GM10266 (cell line): ENCODE measurements around the gene GRIK2.

ENCODE experiments used
- DNase-seq: peaks from one replicate; pipeline ENCODE4 v3.0.0; 2012; ENCODE audit errors: extremely low spot score
- CTCF ChIP-seq: IDR thresholded peaks from 2 replicates; pipeline ENCODE4 v1.5.1; 2012; ENCODE audit warnings: mild to moderate bottlenecking, low read depth; ENCODE audit not compliant: control insufficient read depth, insufficient read depth; ENCODE audit errors: missing control alignments

Gene GRIK2

GRCh38 chr6:101762851-101763250 lies 369.3 kb downstream of the GRIK2 start:
- TF ChIP-seq CTCF, result no peak
- DNase-seq, result no peak

GRCh38 chr6:101765281-101765680 lies 371.8 kb downstream of the GRIK2 start:
- TF ChIP-seq CTCF, result no peak
- no peak for DNase-seq

- DNase-seq, result no peak
- no peak for TF ChIP-seq CTCF
These were observed 376.6 kb downstream of the GRIK2 start for GRCh38 chr6:101770116-101770515.

GRCh38 chr6:101776919-101777350 lies 383.4 kb downstream of the GRIK2 start:
- TF ChIP-seq CTCF, result no peak
- DNase-seq, result no peak

- no peak for TF ChIP-seq CTCF
- DNase-seq, result no peak
These were observed 384.1 kb downstream of the GRIK2 start for GRCh38 chr6:101777646-101778045.

GRCh38 chr6:101779051-101779844 lies 385.7 kb downstream of the GRIK2 start:
- no peak for DNase-seq
- no peak for TF ChIP-seq CTCF

GRCh38 chr6:101783287-101783686 lies 389.8 kb downstream of the GRIK2 start:
- DNase-seq, result no peak
- TF ChIP-seq CTCF, result no peak
